Measurements from ENCODE around the gene SLC39A5. TPM values are rescaled to one million over a fixed set of nuclear protein-coding genes. Genes with fewer than 3 reads are reported as not detected.

The SLC39A5 gene
- total and polyA plus RNA-seq, 2 of the 8 experiments (the other 6 are each of a cell fraction or from before 2014, with no cell fraction given) = 0.27 TPM; not detected in 1

GRCh38 chr12:56253091-56253490 lies 23.2 kb downstream of the SLC39A5 start (continued):
- TF ChIP-seq CHD7 (IDR thresholded peaks at IDR 0.05; ENCODE audit: insufficient replicate concordance, low read length) (no peak), CHD2 (IDR thresholded peaks at IDR 0.05; ENCODE audit: low read length) (no peak), RFX5 (IDR thresholded peaks at IDR 0.05; ENCODE audit: borderline replicate concordance, low read depth, low read length) (no peak), POLR2A (IDR thresholded peaks at IDR 0.05; ENCODE audit: control extremely low read depth in 1 of 2, low read depth in 2 of 2, low read length in 2 of 2) (no peak), SP4 (IDR thresholded peaks at IDR 0.05; ENCODE audit: low read length) (no peak), SIRT6 (IDR thresholded peaks at IDR 0.05; ENCODE audit: low read length) (no peak), YY1 (IDR thresholded peaks at IDR 0.05; ENCODE audit: low read depth, low read length) (no peak), NRF1 (IDR thresholded peaks at IDR 0.05; ENCODE audit: low read depth, low read length) (no peak)
- TF ChIP-seq, protein P1, sequence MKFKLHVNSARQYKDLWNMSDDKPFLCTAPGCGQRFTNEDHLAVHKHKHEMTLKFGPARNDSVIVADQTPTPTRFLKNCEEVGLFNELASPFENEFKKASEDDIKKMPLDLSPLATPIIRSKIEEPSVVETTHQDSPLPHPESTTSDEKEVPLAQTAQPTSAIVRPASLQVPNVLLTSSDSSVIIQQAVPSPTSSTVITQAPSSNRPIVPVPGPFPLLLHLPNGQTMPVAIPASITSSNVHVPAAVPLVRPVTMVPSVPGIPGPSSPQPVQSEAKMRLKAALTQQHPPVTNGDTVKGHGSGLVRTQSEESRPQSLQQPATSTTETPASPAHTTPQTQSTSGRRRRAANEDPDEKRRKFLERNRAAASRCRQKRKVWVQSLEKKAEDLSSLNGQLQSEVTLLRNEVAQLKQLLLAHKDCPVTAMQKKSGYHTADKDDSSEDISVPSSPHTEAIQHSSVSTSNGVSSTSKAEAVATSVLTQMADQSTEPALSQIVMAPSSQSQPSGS (IDR thresholded peaks at IDR 0.05; ENCODE audit: low read length) = no peak
